ENCODE data around the gene NAA60. TPM values are rescaled to one million over a fixed set of nuclear protein-coding genes. Genes with fewer than 3 reads are reported as not detected.
A peak's percentile ranks its signal among the peaks of the same experiment; 100 is the strongest.
"Not testable (repeated sequence)": the region's sequence is repeated elsewhere in the genome, so short reads cannot be mapped to it uniquely, and the experiment has no call there.

Gene NAA60
- total RNA-seq, 4 donors from 2014 or later, result 17.0 to 31.7 (median 26.5) TPM

DNA sequence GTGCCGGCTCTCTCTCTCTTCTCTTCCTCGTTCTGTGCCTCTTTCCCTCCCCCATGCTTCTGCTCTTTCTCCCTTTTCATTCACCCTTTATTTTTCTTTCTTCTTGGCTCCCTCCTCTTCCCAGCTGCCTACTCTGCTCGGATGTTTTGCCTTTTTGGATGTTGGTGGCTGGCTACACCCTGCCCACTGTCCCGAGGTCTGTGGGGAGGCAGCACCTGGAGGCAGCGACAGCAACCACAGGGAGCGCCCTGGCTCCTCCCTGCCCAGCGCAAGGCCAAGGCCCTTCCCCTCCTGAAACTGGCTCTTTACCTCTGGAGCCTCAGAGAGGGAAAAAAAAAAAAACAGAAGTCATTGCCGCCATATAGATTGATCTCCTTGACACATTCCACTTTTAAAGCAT, 77.4 kb downstream of the NAA60 start:
- TF ChIP-seq, protein P1, sequence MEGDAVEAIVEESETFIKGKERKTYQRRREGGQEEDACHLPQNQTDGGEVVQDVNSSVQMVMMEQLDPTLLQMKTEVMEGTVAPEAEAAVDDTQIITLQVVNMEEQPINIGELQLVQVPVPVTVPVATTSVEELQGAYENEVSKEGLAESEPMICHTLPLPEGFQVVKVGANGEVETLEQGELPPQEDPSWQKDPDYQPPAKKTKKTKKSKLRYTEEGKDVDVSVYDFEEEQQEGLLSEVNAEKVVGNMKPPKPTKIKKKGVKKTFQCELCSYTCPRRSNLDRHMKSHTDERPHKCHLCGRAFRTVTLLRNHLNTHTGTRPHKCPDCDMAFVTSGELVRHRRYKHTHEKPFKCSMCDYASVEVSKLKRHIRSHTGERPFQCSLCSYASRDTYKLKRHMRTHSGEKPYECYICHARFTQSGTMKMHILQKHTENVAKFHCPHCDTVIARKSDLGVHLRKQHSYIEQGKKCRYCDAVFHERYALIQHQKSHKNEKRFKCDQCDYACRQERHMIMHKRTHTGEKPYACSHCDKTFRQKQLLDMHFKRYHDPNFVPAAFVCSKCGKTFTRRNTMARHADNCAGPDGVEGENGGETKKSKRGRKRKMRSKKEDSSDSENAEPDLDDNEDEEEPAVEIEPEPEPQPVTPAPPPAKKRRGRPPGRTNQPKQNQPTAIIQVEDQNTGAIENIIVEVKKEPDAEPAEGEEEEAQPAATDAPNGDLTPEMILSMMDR (IDR thresholded peaks at IDR 0.05), result no peak
- DNase-seq (ENCODE audit: low spot score), result no peak
- peak; percentile 57 for ATAC-seq (ENCODE audit: low FRiP score)

DNA sequence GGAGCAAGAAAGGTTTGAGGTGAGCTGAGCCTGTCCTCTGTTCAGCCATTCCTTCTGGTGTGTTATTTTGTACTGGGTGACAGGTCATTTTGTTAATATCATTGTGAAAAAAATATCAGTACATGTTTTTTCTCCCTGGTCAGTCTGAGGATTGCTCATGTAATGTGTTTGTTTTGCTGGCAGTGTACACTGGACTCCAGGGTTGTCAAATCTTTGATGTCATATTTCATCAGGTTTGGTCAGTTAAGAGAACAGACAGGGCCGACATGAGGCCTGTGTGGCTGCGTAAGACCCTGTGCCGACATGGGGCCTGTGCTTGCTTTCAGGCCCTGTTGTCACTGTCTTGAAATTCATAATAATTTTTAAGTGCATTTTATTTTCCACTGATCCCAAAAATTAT, 79.8 kb downstream of the NAA60 start:
- TF ChIP-seq, protein P1 (IDR thresholded peaks at IDR 0.05), result no peak
- ATAC-seq (ENCODE audit: low FRiP score) (no peak), DNase-seq (ENCODE audit: low spot score) (no peak)

DNA sequence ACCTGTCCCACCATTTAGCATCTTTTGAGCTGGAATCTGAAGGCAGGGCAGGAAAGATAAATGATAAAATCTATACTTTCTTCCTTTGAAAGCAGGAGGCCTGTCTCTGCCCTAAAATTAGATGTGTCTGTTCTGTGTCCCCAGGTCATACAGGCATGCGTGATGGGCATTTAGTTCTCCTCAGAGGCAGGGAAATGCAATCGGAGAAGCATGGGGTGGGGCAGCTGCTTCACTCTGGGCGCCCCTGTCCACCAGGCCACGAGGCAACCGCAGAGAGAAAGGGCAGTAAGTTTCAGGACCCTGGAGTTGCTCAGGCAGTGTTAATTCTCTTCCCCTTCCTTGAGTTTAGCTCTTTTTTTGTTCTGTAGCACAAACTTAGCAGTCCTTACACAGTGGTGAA, 82.5 kb downstream of the NAA60 start:
- ATAC-seq (ENCODE audit: low FRiP score) (no peak), DNase-seq (ENCODE audit: low spot score) (no peak)
- TF ChIP-seq, protein P1 (IDR thresholded peaks at IDR 0.05), result no peak

DNA sequence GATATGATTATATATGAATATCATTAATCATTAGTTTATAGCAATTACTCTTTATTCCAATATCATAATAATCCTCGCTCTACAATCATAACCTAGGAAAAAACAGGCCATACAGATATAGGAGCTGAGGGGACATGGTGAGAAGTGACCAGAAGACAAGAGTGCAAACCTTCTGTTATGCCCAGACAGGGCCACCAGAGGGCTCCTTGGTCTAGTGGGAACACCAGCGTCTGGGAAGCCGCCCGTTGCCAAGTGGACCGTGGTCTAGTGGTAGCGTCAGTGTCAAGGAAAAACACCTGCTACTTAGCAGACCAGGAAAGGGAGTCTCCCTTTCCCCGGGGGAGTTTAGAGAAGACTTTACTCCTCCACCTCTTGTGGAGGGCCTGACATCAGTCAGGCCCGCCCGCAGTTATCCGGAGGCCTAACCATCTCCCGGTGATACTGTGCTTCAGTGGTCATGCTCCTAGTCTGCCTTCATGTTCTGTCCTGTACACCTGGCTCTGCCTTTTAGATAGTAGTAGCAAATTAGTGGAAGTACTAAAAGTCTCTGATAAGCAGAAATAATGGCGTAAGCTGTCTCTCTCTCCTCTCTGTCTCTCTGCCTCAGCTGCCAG, 83.8 kb downstream of the NAA60 start:
- ATAC-seq (ENCODE audit: low FRiP score), result not testable (repeated sequence)
- DNase-seq (ENCODE audit: low spot score), result peak; percentile 78

DNA sequence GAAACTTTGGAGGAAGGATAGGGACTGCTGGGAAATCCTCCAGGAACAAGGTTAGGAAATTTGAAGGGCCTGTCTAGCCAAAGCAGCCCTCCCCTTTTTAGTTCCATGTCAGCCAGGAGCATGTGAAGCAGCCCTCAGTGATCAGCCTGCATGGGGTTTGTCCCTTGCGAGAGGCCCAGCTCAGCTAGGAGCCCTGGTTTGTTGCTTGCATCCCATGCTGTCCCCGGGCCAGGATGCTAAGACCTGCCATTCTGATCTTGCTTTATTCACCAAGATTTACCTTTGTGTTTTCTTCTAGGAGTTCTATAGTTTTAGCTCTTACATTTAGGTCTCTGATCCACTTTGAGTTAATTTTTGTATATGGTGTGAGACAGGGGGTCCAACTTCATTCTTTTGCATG, 84.9 kb downstream of the NAA60 start:
- DNase-seq (ENCODE audit: low spot score) (no peak), ATAC-seq (ENCODE audit: low FRiP score) (no peak)
- TF ChIP-seq, protein P1 (IDR thresholded peaks at IDR 0.05), result no peak

DNA sequence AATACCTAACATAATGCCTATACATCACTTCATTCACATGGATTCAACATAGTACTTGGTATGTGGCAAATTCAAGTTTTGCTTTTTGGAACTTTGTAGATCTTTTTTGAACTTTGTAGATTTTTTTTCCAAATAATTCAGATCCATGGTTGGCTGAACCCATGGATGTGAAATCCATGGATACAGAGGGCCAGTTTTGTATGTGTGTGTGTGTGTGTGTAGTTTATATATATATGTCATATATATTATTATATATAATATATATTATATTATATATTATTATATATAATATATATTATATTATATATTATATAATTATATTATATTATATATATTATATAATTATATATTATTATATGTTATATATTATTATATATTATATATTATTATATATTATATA, 85.7 kb downstream of the NAA60 start:
- no peak for ATAC-seq (ENCODE audit: low FRiP score)

DNA sequence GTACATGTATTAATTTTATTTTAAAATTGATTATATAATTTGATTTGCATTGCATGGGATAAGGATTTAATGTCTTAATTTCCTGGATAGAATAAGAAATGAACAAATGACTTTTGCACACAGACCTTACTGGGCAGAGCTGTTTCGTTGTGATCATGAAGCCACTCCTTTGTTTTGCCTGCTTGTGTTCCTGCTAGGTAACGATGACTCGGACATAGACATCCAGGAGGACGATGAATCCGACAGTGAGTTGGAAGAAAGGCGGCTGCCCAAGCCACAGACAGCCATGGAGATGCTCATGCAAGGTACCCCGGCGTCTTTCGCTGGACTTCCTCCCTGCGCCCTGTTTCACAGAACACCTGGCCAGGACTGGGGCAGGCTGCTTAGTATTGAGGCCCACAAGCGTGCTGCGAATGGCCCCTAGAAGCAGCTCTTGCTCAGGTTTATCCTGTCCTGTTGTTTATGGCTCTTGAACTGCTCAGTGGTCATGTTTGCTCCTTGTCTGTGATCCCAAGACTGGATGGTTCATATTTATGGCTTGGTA, 87.0 kb downstream of the NAA60 start:
- DNase-seq (ENCODE audit: low spot score) (no peak), ATAC-seq (ENCODE audit: low FRiP score) (no peak)

More for the DNA sequence above, 85.7 kb downstream of the NAA60 start:
- DNase-seq (ENCODE audit: low spot score), result no peak
- TF ChIP-seq, protein P1 (IDR thresholded peaks at IDR 0.05), result no peak

More for the DNA sequence above, 87.0 kb downstream of the NAA60 start:
- TF ChIP-seq, protein P1 (IDR thresholded peaks at IDR 0.05), result no peak
